Activated CD8-positive, alpha-beta memory T cell treated with anti-CD3 and anti-CD28 coated beads, Interleukin-2, amount 10 ng/mL, durations not matched to agents 7 days and 5 days (primary cell): ENCODE measurements around the gene GPHN. TPM values are rescaled to one million over a fixed set of nuclear protein-coding genes. Genes with fewer than 3 reads are reported as not detected.
A peak's percentile ranks its signal among the peaks of the same experiment; 100 is the strongest.

Experiments used
- ATAC-seq: fragments of 150-1000 bp; cut with Tn5 transposase; one replicate; pipeline ENCODE4 v1.10.0; 2021; ENCODE audit warnings: moderate library complexity
- CTCF ChIA-PET: fragments of 350-600 bp; sonication (Branson Sonifier 250); formaldehyde crosslinking; loops from one replicate; lab custom pipeline; 2021; ENCODE audit warnings: antibody characterized with exemption; lab: Charles Lee
- DNase-seq: peaks from one replicate; pipeline ENCODE4 v3.0.0-alpha.2; 2020
- H3K27ac Mint-ChIP-seq: one replicate; pipeline ENCODE4 v1.8.0; 2021; ENCODE audit warnings: mild to moderate bottlenecking, mixed read lengths
- H3K27me3 Mint-ChIP-seq: one replicate; pipeline ENCODE4 v1.8.0; 2021; ENCODE audit warnings: mixed read lengths
- H3K36me3 Mint-ChIP-seq: one replicate; pipeline ENCODE4 v1.8.0; 2021; ENCODE audit warnings: mild to moderate bottlenecking, mixed read lengths
- H3K4me1 Mint-ChIP-seq: one replicate; pipeline ENCODE4 v1.8.0; 2021; ENCODE audit warnings: mixed read lengths
- H3K4me3 Mint-ChIP-seq: one replicate; pipeline ENCODE4 v1.8.0; 2021; ENCODE audit warnings: mild to moderate bottlenecking, moderate library complexity, mixed read lengths
- H3K9me3 Mint-ChIP-seq: one replicate; pipeline ENCODE4 v1.8.0; 2022; ENCODE audit warnings: low read depth, mixed read lengths
- total RNA-seq, 2 experiments: library from RNA; stranded (reverse); gene quantifications; one replicate each; pipeline ENCODE4 v1.2.3, GENCODE V29; 2021

The GPHN gene
- total RNA-seq, 2 experiments from 2014 or later, result 11.9 to 22.5 TPM

GRCh38 chr14:66939409-66939808, 431.5 kb downstream of the GPHN start:
- CTCF ChIA-PET, result no interaction called here
- H3K36me3 Mint-ChIP-seq, result peaks cover 14% of the 10 kb centered on the region
- no peaks in the 10 kb centered on the region for H3K4me1 Mint-ChIP-seq
- DNase-seq (no peak), ATAC-seq (no peak)
- H3K4me3 Mint-ChIP-seq, result no peak overlapping the region
- peaks cover 5% of the 10 kb centered on the region for H3K9me3 Mint-ChIP-seq
- no peaks in the 10 kb centered on the region for H3K27me3 Mint-ChIP-seq
- no peak overlapping the region for H3K27ac Mint-ChIP-seq

GRCh38 chr14:66944872-66945271, 436.9 kb downstream of the GPHN start:
- Mint-ChIP-seq H3K4me3 (no peak overlapping the region), H3K27me3 (no peaks in the 10 kb centered on the region), H3K9me3 (peaks cover 18% of the 10 kb centered on the region), H3K4me1 (no peaks in the 10 kb centered on the region), H3K36me3 (peaks cover 20% of the 10 kb centered on the region), H3K27ac (no peak overlapping the region)
- CTCF ChIA-PET, result no interaction called here
- ATAC-seq (no peak), DNase-seq (no peak)

- H3K9me3 Mint-ChIP-seq, result peaks cover 11% of the 10 kb centered on the region
These were observed 447.2 kb downstream of the GPHN start for GRCh38 chr14:66955159-66955558.

DNA sequence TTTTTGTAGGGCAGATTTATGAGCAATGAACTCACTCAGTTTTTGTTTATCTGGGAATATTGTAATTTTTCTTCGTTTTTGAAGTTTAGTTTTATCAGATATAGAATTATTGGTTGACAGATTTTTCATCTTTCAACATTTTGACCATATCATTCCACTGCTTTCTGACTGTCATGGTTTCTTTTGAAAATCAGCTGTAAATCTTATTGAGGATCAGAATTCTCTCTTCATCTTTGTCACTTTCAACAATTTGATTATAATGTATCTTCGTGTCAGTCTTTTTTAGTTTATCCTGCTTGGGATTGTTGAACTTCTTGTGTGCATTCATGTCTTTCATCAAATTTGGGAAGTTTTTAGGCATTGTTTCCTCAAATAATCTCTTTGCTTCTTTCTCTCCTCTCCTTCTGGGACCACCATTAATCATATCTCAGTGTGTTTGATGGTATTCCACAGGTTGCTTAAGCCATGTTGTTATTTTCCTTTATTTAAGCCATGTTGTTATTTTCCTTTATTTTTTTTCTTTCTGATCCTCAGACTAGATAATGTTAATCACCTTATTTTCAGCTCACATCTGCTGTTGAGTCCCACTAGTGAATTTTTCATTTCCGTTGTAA, 451.6 kb downstream of the GPHN start:
- no peak for ATAC-seq
- Mint-ChIP-seq H3K36me3 (peaks cover 6% of the 10 kb centered on the region), H3K27ac (no peak overlapping the region), H3K4me3 (no peak overlapping the region), H3K4me1 (no peaks in the 10 kb centered on the region), H3K27me3 (no peaks in the 10 kb centered on the region), H3K9me3 (peaks cover 11% of the 10 kb centered on the region)
- no peak for DNase-seq
- CTCF ChIA-PET, result no interaction called here

More at GRCh38 chr14:66955159-66955558, 447.2 kb downstream of the GPHN start:
- Mint-ChIP-seq H3K4me3 (no peak overlapping the region), H3K4me1 (no peaks in the 10 kb centered on the region), H3K36me3 (peaks cover 6% of the 10 kb centered on the region), H3K27ac (no peak overlapping the region), H3K27me3 (no peaks in the 10 kb centered on the region)
- no peak for ATAC-seq
- CTCF ChIA-PET, result no interaction called here
- no peak for DNase-seq

DNA sequence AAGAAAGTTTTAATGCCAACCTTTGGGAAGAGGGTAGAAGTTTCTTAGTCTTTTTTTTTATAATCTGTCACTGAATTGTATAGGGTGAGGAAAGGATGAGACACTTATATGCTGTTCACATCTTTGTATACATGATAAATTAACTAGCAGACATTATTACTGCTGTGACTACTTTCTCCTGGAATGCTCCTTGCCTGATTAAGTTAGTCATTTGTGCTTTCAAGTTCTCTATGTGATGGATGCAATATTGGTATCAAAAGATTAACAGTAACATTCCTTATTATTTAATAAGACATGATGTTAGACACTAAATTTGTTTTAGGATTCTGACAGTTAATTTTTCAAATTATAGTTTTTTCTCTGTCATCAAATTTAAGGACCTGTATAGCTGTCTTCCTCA, 457.9 kb downstream of the GPHN start:
- CTCF ChIA-PET, result no interaction called here
- no peak overlapping the region for H3K4me3 Mint-ChIP-seq
- H3K9me3 Mint-ChIP-seq, result no peaks in the 10 kb centered on the region
- no peaks in the 10 kb centered on the region for H3K4me1 Mint-ChIP-seq
- no peaks in the 10 kb centered on the region for H3K36me3 Mint-ChIP-seq
- no peak for ATAC-seq
- H3K27me3 Mint-ChIP-seq, result no peaks in the 10 kb centered on the region
- DNase-seq, result no peak
- no peak overlapping the region for H3K27ac Mint-ChIP-seq

DNA sequence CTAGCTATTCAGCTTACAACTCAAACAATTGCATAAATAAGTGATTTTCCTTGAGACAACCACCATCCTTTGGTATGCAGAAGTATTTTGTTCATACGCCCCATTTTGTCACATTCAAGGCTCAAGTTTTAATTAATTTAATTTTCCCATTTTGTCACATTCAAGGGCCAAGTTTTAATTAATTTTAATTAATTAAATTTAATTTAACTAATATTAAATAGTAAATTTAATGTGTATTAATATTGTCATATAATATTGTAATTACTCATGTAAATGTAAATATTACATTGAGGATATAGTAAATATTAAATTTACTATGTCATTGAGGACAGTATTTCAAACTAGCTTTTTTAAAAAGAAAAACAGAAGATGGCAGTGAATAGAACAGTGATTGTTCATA, 464.5 kb downstream of the GPHN start:
- ATAC-seq (no peak), DNase-seq (no peak)
- Mint-ChIP-seq H3K27me3 (no peaks in the 10 kb centered on the region), H3K27ac (no peak overlapping the region), H3K36me3 (no peaks in the 10 kb centered on the region), H3K9me3 (no peaks in the 10 kb centered on the region), H3K4me3 (no peak overlapping the region), H3K4me1 (no peaks in the 10 kb centered on the region)
- CTCF ChIA-PET, result no interaction called here

GRCh38 chr14:66974397-66975025, 466.6 kb downstream of the GPHN start:
- no peaks in the 10 kb centered on the region for H3K36me3 Mint-ChIP-seq
- H3K27me3 Mint-ChIP-seq, result no peaks in the 10 kb centered on the region
- CTCF ChIA-PET, result no interaction called here
- peaks cover 3% of the 10 kb centered on the region for H3K4me1 Mint-ChIP-seq
- DNase-seq, result no peak
- no peak for ATAC-seq
- H3K27ac Mint-ChIP-seq, result no peak overlapping the region
- no peak overlapping the region for H3K4me3 Mint-ChIP-seq
- H3K9me3 Mint-ChIP-seq, result no peaks in the 10 kb centered on the region

GRCh38 chr14:66975251-66975650, 467.3 kb downstream of the GPHN start:
- Mint-ChIP-seq H3K27me3 (no peaks in the 10 kb centered on the region), H3K4me3 (no peak overlapping the region)
- no peak for ATAC-seq

DNA sequence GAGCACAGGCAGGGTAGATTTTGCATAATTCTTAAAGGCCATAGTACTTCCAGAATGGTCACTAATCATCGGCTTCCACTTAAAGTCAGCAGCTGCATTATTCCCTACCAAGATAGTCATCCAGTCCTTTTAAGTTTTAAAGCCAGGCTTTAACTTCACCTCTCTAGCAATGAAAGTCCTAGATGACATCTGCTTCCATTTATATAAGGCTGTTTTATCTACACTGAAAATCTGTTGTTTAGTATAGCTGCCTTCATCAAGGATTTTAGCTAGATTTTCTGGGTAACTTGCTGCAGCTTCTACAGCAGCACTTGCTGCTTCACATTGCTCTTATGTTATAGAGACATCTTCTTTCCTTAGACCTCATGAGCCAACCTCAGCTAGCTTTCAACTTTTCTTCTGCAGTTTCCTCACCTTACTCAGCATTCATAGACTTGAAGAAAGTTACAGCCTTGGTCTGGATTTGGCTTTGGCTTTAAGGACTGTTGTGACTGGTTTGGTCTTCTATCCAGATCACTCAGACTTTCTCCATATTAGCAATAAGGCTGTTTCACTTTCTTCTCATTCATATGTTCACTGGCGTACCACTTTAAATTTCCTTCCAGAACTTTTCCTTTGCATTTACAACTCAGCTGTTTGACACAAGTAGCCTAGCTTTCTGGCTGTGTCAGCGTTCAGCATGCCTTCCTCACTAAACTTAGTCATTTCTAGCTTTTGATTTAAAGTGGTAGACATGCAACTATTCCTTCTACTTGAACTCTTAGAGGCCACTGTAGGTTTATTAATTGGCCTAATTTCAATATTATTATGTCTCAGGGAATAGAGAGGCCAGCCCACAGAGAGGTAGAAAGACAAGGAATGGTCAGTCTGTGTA, 471.4 kb downstream of the GPHN start:
- no peak for ATAC-seq
- Mint-ChIP-seq H3K27me3 (no peaks in the 10 kb centered on the region), H3K36me3 (no peaks in the 10 kb centered on the region), H3K27ac (no peak overlapping the region), H3K4me1 (peaks cover 6% of the 10 kb centered on the region), H3K4me3 (no peak overlapping the region), H3K9me3 (no peaks in the 10 kb centered on the region)
- CTCF ChIA-PET, result no interaction called here
- DNase-seq, result no peak

More at GRCh38 chr14:66975251-66975650, 467.3 kb downstream of the GPHN start:
- CTCF ChIA-PET, result no interaction called here
- no peaks in the 10 kb centered on the region for H3K9me3 Mint-ChIP-seq
- H3K27ac Mint-ChIP-seq, result no peak overlapping the region
- DNase-seq, result no peak
- H3K4me1 Mint-ChIP-seq, result peaks cover 6% of the 10 kb centered on the region
- no peaks in the 10 kb centered on the region for H3K36me3 Mint-ChIP-seq

DNA sequence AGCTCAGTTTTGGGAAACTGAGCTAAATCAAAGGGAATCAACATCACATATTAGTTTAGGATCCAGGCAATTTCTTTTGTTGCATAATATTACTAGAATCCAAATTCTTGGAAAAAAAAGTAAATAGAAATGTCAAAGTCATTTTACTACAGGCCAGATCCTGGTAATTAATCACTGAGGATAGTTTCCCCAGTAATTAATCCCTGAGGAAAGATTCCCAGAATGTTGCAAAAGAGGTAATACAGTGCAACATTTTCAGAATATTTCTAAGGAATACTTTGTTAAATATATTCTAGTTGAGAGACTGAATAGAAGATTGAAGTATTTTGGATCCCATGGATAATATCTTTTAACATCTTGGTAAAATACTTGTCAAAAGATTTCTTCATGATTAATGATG, 474.3 kb downstream of the GPHN start:
- DNase-seq, result no peak
- ATAC-seq, result no peak
- Mint-ChIP-seq H3K27ac (no peak overlapping the region), H3K4me1 (peaks cover 6% of the 10 kb centered on the region), H3K36me3 (no peaks in the 10 kb centered on the region), H3K27me3 (no peaks in the 10 kb centered on the region), H3K9me3 (no peaks in the 10 kb centered on the region), H3K4me3 (no peak overlapping the region)
- CTCF ChIA-PET, result no interaction called here

DNA sequence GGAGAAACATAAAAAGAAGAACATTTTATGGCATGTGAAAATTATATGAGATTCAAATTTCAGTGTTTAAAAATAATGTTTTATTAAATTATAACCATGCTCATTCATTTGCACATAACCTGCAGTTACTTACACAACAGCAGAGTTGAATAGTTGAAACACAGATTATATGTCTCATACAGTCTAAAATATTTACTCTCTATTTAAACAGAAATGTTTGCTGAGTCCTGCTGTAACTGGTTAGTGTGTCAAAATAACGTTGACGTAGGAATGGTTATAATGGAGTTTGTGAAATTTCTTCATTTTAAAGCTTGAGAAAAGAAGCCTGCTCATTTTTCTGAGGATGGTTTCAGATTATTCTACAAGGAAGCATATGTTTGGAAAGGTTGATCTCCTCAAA, 484.8 kb downstream of the GPHN start:
- Mint-ChIP-seq H3K9me3 (no peaks in the 10 kb centered on the region), H3K4me1 (peaks cover 3% of the 10 kb centered on the region), H3K27ac (no peak overlapping the region), H3K4me3 (no peak overlapping the region), H3K27me3 (no peaks in the 10 kb centered on the region), H3K36me3 (no peaks in the 10 kb centered on the region)
- CTCF ChIA-PET, result no interaction called here
- ATAC-seq (no peak), DNase-seq (no peak)

GRCh38 chr14:66993512-66993911, 485.6 kb downstream of the GPHN start:
- H3K27me3 Mint-ChIP-seq, result no peaks in the 10 kb centered on the region
- no peak overlapping the region for H3K27ac Mint-ChIP-seq
- H3K4me1 Mint-ChIP-seq, result peaks cover 9% of the 10 kb centered on the region
- H3K4me3 Mint-ChIP-seq, result no peak overlapping the region
- H3K36me3 Mint-ChIP-seq, result no peaks in the 10 kb centered on the region
- ATAC-seq (no peak), DNase-seq (no peak)
- H3K9me3 Mint-ChIP-seq, result no peaks in the 10 kb centered on the region
- CTCF ChIA-PET, result no interaction called here

GRCh38 chr14:66998013-66998412, 490.1 kb downstream of the GPHN start:
- Mint-ChIP-seq H3K4me1 (peaks cover 10% of the 10 kb centered on the region), H3K4me3 (no peak overlapping the region), H3K36me3 (no peaks in the 10 kb centered on the region), H3K27ac (no peak overlapping the region), H3K9me3 (no peaks in the 10 kb centered on the region), H3K27me3 (peaks cover 5% of the 10 kb centered on the region)
- ATAC-seq (peak; percentile 58), DNase-seq (no peak)
- CTCF ChIA-PET, result interaction anchor here (0.9 kb wide), 1 partner anchor 21 kb away, joined by 3 read pairs; no protein-coding TSS in a partner anchor

GRCh38 chr14:66999978-67000377, 492.0 kb downstream of the GPHN start:
- Mint-ChIP-seq H3K36me3 (no peaks in the 10 kb centered on the region), H3K4me3 (no peak overlapping the region), H3K27ac (no peak overlapping the region), H3K9me3 (no peaks in the 10 kb centered on the region), H3K27me3 (peaks cover 5% of the 10 kb centered on the region), H3K4me1 (peaks cover 10% of the 10 kb centered on the region)
- ATAC-seq, result no peak
- DNase-seq, result no peak
- CTCF ChIA-PET, result no interaction called here
